Testis (tissue), 3 donors: ENCODE measurements around the gene CMPK2. TPM values are rescaled to one million over a fixed set of nuclear protein-coding genes. Genes with fewer than 3 reads are reported as not detected.

Experiments
- DNase-seq: peaks from one replicate; pipeline ENCODE4 v3.0.0-alpha.2; 2019
- H3K27ac ChIP-seq, 2 donors: fragments of 200-600 bp; sonication (generic); one replicate each; pipeline ENCODE4 v1.5.1; 2019
- H3K27me3 ChIP-seq: fragments of 200-600 bp; sonication (generic); one replicate; pipeline ENCODE4 v1.5.1; 2019
- H3K36me3 ChIP-seq: fragments of 200-600 bp; sonication (generic); one replicate; pipeline ENCODE4 v1.5.1; 2017; ENCODE audit warnings: low read depth; ENCODE audit errors: missing control alignments
- H3K4me1 ChIP-seq: fragments of 200-600 bp; sonication (generic); one replicate; pipeline ENCODE4 v1.5.1; 2019
- H3K4me3 ChIP-seq, 2 donors: fragments of 200-600 bp; sonication (generic); one replicate each; pipeline ENCODE4 v1.5.1; 2017 to 2019
- H3K9me3 ChIP-seq: fragments of 200-600 bp; sonication (generic); one replicate; pipeline ENCODE4 v1.5.1; 2017
- CTCF ChIP-seq, 3 experiments: fragments of 450-650 bp in 2 of 3; fragments of 200-600 bp in 1 of 3; sonication (generic) in 1 of 3; IDR thresholded peaks; one replicate each; pipeline ENCODE4 v1.5.1; 2016 to 2019; ENCODE audit warnings: antibody characterized with exemption in 3 of 3, mild to moderate bottlenecking in 2 of 3, moderate library complexity in 1 of 3
- POLR2A ChIP-seq: fragments of 450-650 bp; IDR thresholded peaks from one replicate; pipeline ENCODE4 v1.6.1; 2017; ENCODE audit warnings: antibody characterized with exemption, mild to moderate bottlenecking, moderate library complexity
- WGBS, 2 donors: methylation state at CpG; one replicate each; pipeline ENCODE4 v1.1.5; 2018; 5-methylcytosine and 5-hydroxymethylcytosine counted together
- intact Hi-C: fragments of 100-400 bp; cut with DNase I; formaldehyde crosslinking; loops from one replicate; pipeline ENCODE4 v1.15.1; 2023; ENCODE audit warnings: low total_unique reads
- polyA plus RNA-seq: library from polyadenylated mRNA; stranded (reverse); fragments of 350-450 nt; fragmentation: Illumina TruSeq; extraction: RNeasy Lipid Tissue Mini Kit (QIAGEN cat#74804); gene quantifications from one replicate; pipeline ENCODE4 v1.2.3, GENCODE V29; 2014; ENCODE audit warnings: low read depth, low replicate concordance; ENCODE audit not compliant: insufficient read depth
- total RNA-seq, 2 donors: library from RNA; depleted of rRNA; stranded (reverse); fragments of >200 nt; gene quantifications; one replicate each; pipeline ENCODE4 v1.2.3, GENCODE V29; 2016

CMPK2 gene
- total and polyA plus RNA-seq, 3 donors from 2014 or later: 11.1 to 16.1 (median 15.4) TPM

GRCh38 chr2:6832596-6833299, 33.0 kb downstream of the CMPK2 start:
- no peaks in the 10 kb centered on the region for H3K36me3 ChIP-seq
- DNase-seq: no peak
- TF ChIP-seq POLR2A (no peak), CTCF (IDR thresholded peaks at IDR 0.05) (no peak)
- intact Hi-C loops: no loop called here
- H3K9me3 ChIP-seq: no peaks in the 10 kb centered on the region
- H3K4me3 ChIP-seq: no peak overlapping the region
- WGBS, 2 donors: 66 to 76% methylated on average over 2 of the region's 2 CpGs
- no peaks in the 10 kb centered on the region for H3K27me3 ChIP-seq
- H3K27ac ChIP-seq: no peak overlapping the region
- H3K4me1 ChIP-seq: peaks cover 3% of the 10 kb centered on the region

GRCh38 chr2:6831229-6831628, 34.5 kb downstream of the CMPK2 start:
- Histone ChIP-seq H3K27ac (no peak overlapping the region), H3K36me3 (no peaks in the 10 kb centered on the region), H3K4me1 (peaks cover 6% of the 10 kb centered on the region), H3K27me3 (no peaks in the 10 kb centered on the region), H3K4me3 (no peak overlapping the region), H3K9me3 (no peaks in the 10 kb centered on the region)
- 42 to 51% methylated on average over 1 of the region's 1 CpG for WGBS, 2 donors
- TF ChIP-seq CTCF (IDR thresholded peaks at IDR 0.05) (no peak), POLR2A (no peak)
- DNase-seq: no peak
- intact Hi-C loops: no loop called here

- 24 to 29% methylated on average over 2 of the region's 2 CpGs for WGBS, 2 donors
- Histone ChIP-seq H3K9me3 (no peaks in the 10 kb centered on the region), H3K4me3 (no peak overlapping the region), H3K27me3 (no peaks in the 10 kb centered on the region), H3K4me1 (peaks cover 6% of the 10 kb centered on the region), H3K36me3 (no peaks in the 10 kb centered on the region), H3K27ac (no peak overlapping the region)
- peak in 2 of 3 experiments; percentile 37 to 48 for TF ChIP-seq CTCF (IDR thresholded peaks at IDR 0.05)
- no peak for TF ChIP-seq POLR2A
- intact Hi-C loops: no loop called here
- DNase-seq: no peak
Measured at GRCh38 chr2:6828299-6828584, 37.5 kb downstream of the CMPK2 start.

GRCh38 chr2:6827566-6828298, 38.0 kb downstream of the CMPK2 start:
- no peak overlapping the region for H3K4me3 ChIP-seq
- 35 to 49% methylated on average over 5 of the region's 5 CpGs for WGBS, 2 donors
- H3K4me1 ChIP-seq: peaks cover 6% of the 10 kb centered on the region
- no peaks in the 10 kb centered on the region for H3K27me3 ChIP-seq
- TF ChIP-seq CTCF (IDR thresholded peaks at IDR 0.05) (no peak), POLR2A (no peak)
- no peak overlapping the region for H3K27ac ChIP-seq
- DNase-seq: no peak
- H3K36me3 ChIP-seq: no peaks in the 10 kb centered on the region
- intact Hi-C loops: no loop called here
- no peaks in the 10 kb centered on the region for H3K9me3 ChIP-seq
